Panc1 (cell line): Measurements from ENCODE around the gene CCL26. TPM values are rescaled to one million over a fixed set of nuclear protein-coding genes. Genes with fewer than 3 reads are reported as not detected.
"Not testable (repeated sequence)": the region's sequence is repeated elsewhere in the genome, so short reads cannot be mapped to it uniquely, and the experiment has no call there.

Experiments used
- ATAC-seq: fragments of 200-7000 bp; cut with Tn5 transposase; 2 replicates; pipeline ENCODE4 v1.9.1; 2020; ENCODE audit warnings: mild to moderate bottlenecking, moderate library complexity
- BruUV-seq: library from RNA; stranded (reverse); fragments of 400-500 nt; replicated peaks from 2 replicates; lab custom pipeline; 2021; lab: Mats Ljungman, UMichigan
- CTCF ChIA-PET: fragments of 300-600 bp; sonication (Branson Sonifier 250); formaldehyde crosslinking; loops from one replicate; lab custom pipeline; 2022; ENCODE audit warnings: antibody characterized with exemption; lab: Charles Lee
- POLR2A ChIA-PET: fragments of 300-600 bp; sonication (Branson Sonifier 250); formaldehyde crosslinking; loops from one replicate; lab custom pipeline; 2022; ENCODE audit warnings: antibody characterized with exemption; lab: Charles Lee
- DNase-seq: peaks from one replicate; pipeline ENCODE4 v3.0.0-alpha.2; 2010; ENCODE audit warnings: low read depth, low spot score
- H3K27ac ChIP-seq: 2 replicates; pipeline ENCODE4 v1.5.1; 2011; ENCODE audit warnings: mild to moderate bottlenecking, low read length, inconsistent platforms
- H3K27me3 ChIP-seq: fragments of 200-500 bp; sonication (Bioruptor generic); 2 replicates; pipeline ENCODE4 v1.6.0; 2014; ENCODE audit warnings: low read length, inconsistent platforms; ENCODE audit not compliant: control insufficient read depth, insufficient read depth
- H3K36me3 ChIP-seq: fragments of 200-500 bp; sonication (Bioruptor generic); 2 replicates; pipeline ENCODE4 v1.5.1; 2014; ENCODE audit warnings: inconsistent platforms, mild to moderate bottlenecking, low read length, moderate library complexity; ENCODE audit not compliant: control insufficient read depth, insufficient read depth
- H3K4me1 ChIP-seq: 2 replicates; pipeline ENCODE4 v1.5.1; 2011; ENCODE audit warnings: inconsistent platforms, mild to moderate bottlenecking, low read length, moderate library complexity; ENCODE audit not compliant: control insufficient read depth, insufficient read depth
- H3K4me3 ChIP-seq, 2 experiments: 2 replicates each; pipeline ENCODE4 v1.5.1; 2011 to 2012; ENCODE audit warnings: low read depth in 2 of 2, low read length in 2 of 2, mild to moderate bottlenecking in 2 of 2, inconsistent platforms in 1 of 2, moderate library complexity in 1 of 2
- H3K9me3 ChIP-seq: fragments of 200-500 bp; sonication (Bioruptor generic); 2 replicates; pipeline ENCODE4 v1.5.1; 2014; ENCODE audit warnings: low read depth, mild to moderate bottlenecking, inconsistent platforms, low read length, moderate library complexity; ENCODE audit not compliant: control insufficient read depth, insufficient read depth
- CTCF ChIP-seq: fragments of 450-650 bp; IDR thresholded peaks from 2 replicates; pipeline ENCODE4 v1.5.1; 2017; ENCODE audit warnings: mild to moderate bottlenecking
- POLR2AphosphoS5 ChIP-seq: IDR thresholded peaks from 2 replicates; pipeline ENCODE4 v1.6.1; 2012; ENCODE audit warnings: mild to moderate bottlenecking, low read depth, low read length, moderate library complexity
- REST ChIP-seq, 2 experiments: IDR thresholded peaks; 2 replicates each; pipeline ENCODE4 v1.6.1; 2011 to 2012; ENCODE audit warnings: low read depth in 2 of 2, control low read depth in 1 of 2, low read length in 1 of 2, mild to moderate bottlenecking in 1 of 2, moderate library complexity in 1 of 2; ENCODE audit not compliant: insufficient read depth in 1 of 2
- SIN3A ChIP-seq: IDR thresholded peaks from 2 replicates; pipeline ENCODE4 v1.6.1; 2012; ENCODE audit warnings: low read depth, mild to moderate bottlenecking, low read length, moderate library complexity, borderline replicate concordance; ENCODE audit not compliant: insufficient read depth
- TCF7L2 ChIP-seq: IDR thresholded peaks from 2 replicates; pipeline ENCODE4 v1.6.1; 2011; ENCODE audit warnings: mild to moderate bottlenecking, low read depth, low read length, inconsistent platforms
- in situ Hi-C: cut with HindIII; loops from 2 replicates; pipeline ENCODE4 v1.10.0; 2016; ENCODE audit warnings: low sequenced_read_pairs, low pct_unique_long_range_greater_than_20kb
- intact Hi-C: fragments of 100-400 bp; cut with micrococcal nuclease; formaldehyde crosslinking; loops from one replicate; pipeline ENCODE4 v1.10.0; 2022; ENCODE audit not compliant: unreplicated experiment
- total RNA-seq: library from RNA; stranded (reverse); gene quantifications from one replicate; pipeline ENCODE4 v1.2.1, GENCODE V29; 2021; ENCODE audit not compliant: unreplicated experiment

CCL26 gene
- total RNA-seq, 1 experiment from 2014 or later = not detected

- intact Hi-C loops (no loop called here), in situ Hi-C loops (no loop called here)
- DNase-seq (no peak), ATAC-seq (no peak)
- no peaks in the 10 kb centered on the region for H3K36me3 ChIP-seq
- no peaks in the 10 kb centered on the region for H3K9me3 ChIP-seq
- H3K27me3 ChIP-seq = no peaks in the 10 kb centered on the region
- no TSS peak for BruUV-seq
- H3K4me1 ChIP-seq = peaks cover 6% of the 10 kb centered on the region; the same call in 1 of the 2 replicates
- TF ChIP-seq POLR2AphosphoS5 (no peak), REST (IDR thresholded peaks at IDR 0.05; ENCODE audit: insufficient read depth in 1 of 2, low read depth in 2 of 2, low read length in 1 of 2) (no peak), SIN3A (no peak), TCF7L2 (no peak), CTCF (no peak)
- POLR2A ChIA-PET = interaction anchor here (0.7 kb wide), 1 partner anchor 180 kb away, joined by 3 read pairs; no protein-coding TSS in a partner anchor
- no peak overlapping the region for H3K4me3 ChIP-seq
- H3K27ac ChIP-seq = no peak overlapping the region
- CTCF ChIA-PET = interaction anchor here (0.6 kb wide), 1 partner anchor 156 kb away, joined by 4 read pairs; no protein-coding TSS in a partner anchor
Observed at GRCh38 chr7:75723444-75723843, 48.6 kb downstream of the CCL26 start.

DNA sequence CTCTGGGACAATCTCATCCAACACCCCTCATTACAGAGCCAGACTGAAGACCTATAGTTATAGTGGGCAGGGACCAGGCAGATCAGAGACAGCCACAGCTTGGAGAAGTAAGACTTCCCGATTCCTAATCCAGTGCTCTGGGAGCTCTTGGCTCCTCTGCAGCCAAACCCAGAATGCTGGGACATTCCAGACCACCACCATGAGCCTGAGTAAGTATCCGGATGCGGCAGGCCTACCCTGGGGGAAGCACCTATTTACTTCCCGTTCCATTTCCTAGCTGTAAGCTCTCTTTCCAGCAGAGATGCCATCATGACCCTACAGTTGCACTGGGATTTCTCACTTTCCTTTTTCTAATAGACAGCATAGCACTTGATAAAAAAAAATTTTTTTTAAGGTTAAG lies 49.6 kb downstream of the CCL26 start:
- DNase-seq = no peak
- CTCF ChIA-PET = no interaction called here
- TF ChIP-seq REST (IDR thresholded peaks at IDR 0.05; ENCODE audit: insufficient read depth in 1 of 2, low read depth in 2 of 2, low read length in 1 of 2) (no peak), POLR2AphosphoS5 (no peak), TCF7L2 (no peak), SIN3A (no peak), CTCF (no peak)
- Histone ChIP-seq H3K4me3 (no peak overlapping the region), H3K36me3 (no peaks in the 10 kb centered on the region), H3K9me3 (no peaks in the 10 kb centered on the region), H3K27me3 (no peaks in the 10 kb centered on the region), H3K4me1 (peaks cover 4% of the 10 kb centered on the region; the same call in 1 of the 2 replicates), H3K27ac (no peak overlapping the region)
- BruUV-seq = no TSS peak
- POLR2A ChIA-PET = interaction anchor here (0.5 kb wide), 1 partner anchor 70 kb away, joined by 3 read pairs; no protein-coding TSS in a partner anchor
- intact Hi-C loops (no loop called here), in situ Hi-C loops (no loop called here)
- no peak for ATAC-seq

GRCh38 chr7:75721922-75722321 lies 50.1 kb downstream of the CCL26 start:
- H3K36me3 ChIP-seq, in situ Hi-C loops, H3K27ac ChIP-seq, CTCF ChIA-PET, H3K4me1 ChIP-seq, DNase-seq, intact Hi-C loops, H3K27me3 ChIP-seq, H3K9me3 ChIP-seq, H3K4me3 ChIP-seq, POLR2A ChIA-PET, BruUV-seq, ATAC-seq: not testable (repeated sequence)
